CD4-positive, alpha-beta T cell treated with Interleukin-12 subunit alpha and Interleukin-12 subunit beta, for 1 hour (primary cell): ENCODE results near the gene DOCK9.
"Not testable (repeated sequence)": the region's sequence is repeated elsewhere in the genome, so short reads cannot be mapped to it uniquely, and the experiment has no call there.

Experiments used
- DNase-seq: peaks from one replicate; pipeline ENCODE4 v3.0.0-alpha.2; 2020

DOCK9 gene

GRCh38 chr13:98761126-98761985 lies 216.5 kb downstream of the DOCK9 start:
- DNase-seq: no peak

- no peak for DNase-seq
Measured at GRCh38 chr13:98755729-98756128, 222.1 kb downstream of the DOCK9 start.

GRCh38 chr13:98755116-98755515 lies 222.7 kb downstream of the DOCK9 start:
- DNase-seq: no peak

GRCh38 chr13:98754468-98754867 lies 223.4 kb downstream of the DOCK9 start:
- not testable (repeated sequence) for DNase-seq

GRCh38 chr13:98752467-98753290 lies 225.2 kb downstream of the DOCK9 start, which contains the start of gene SLC15A1:
Gene SLC15A1 (minus strand): TSS chr13:98752672. CDS start chr13:98752598, 74 bp downstream.
- no peak for DNase-seq

GRCh38 chr13:98751861-98752466 lies 225.9 kb downstream of the DOCK9 start:
- no peak for DNase-seq

GRCh38 chr13:98751367-98751782 lies 226.5 kb downstream of the DOCK9 start:
- no peak for DNase-seq

GRCh38 chr13:98749501-98749900 lies 228.4 kb downstream of the DOCK9 start:
- DNase-seq: no peak

GRCh38 chr13:98746968-98747367 lies 230.9 kb downstream of the DOCK9 start:
- DNase-seq: no peak
